Type B pancreatic cell (in vitro differentiated cells): ENCODE measurements around the gene SRRM5. TPM values are rescaled to one million over a fixed set of nuclear protein-coding genes. Genes with fewer than 3 reads are reported as not detected.
A peak's percentile ranks its signal among the peaks of the same experiment; 100 is the strongest.
"Not testable (repeated sequence)": the region's sequence is repeated elsewhere in the genome, so short reads cannot be mapped to it uniquely, and the experiment has no call there.

Source experiments
- DNase-seq: peaks from one replicate; pipeline ENCODE4 v3.0.0; 2021; ENCODE audit warnings: mixed read lengths; ENCODE audit not compliant: unreplicated experiment; ENCODE audit errors: extremely low spot score
- H3K27ac Mint-ChIP-seq: 2 replicates; pipeline ENCODE4 v1.8.0; 2021; ENCODE audit warnings: mild to moderate bottlenecking, mixed read lengths
- H3K27me3 Mint-ChIP-seq: 2 replicates; pipeline ENCODE4 v1.8.0; 2021; ENCODE audit warnings: mixed read lengths
- H3K36me3 Mint-ChIP-seq: 2 replicates; pipeline ENCODE4 v1.8.0; 2021; ENCODE audit warnings: mixed read lengths
- H3K4me1 Mint-ChIP-seq: one replicate; pipeline ENCODE4 v1.8.0; 2021; ENCODE audit warnings: mixed read lengths; ENCODE audit not compliant: unreplicated experiment
- H3K4me3 Mint-ChIP-seq: 2 replicates; pipeline ENCODE4 v1.8.0; 2021; ENCODE audit warnings: mild to moderate bottlenecking, mixed read lengths
- H3K9me3 Mint-ChIP-seq: 2 replicates; pipeline ENCODE4 v1.8.0; 2021; ENCODE audit warnings: mixed read lengths
- CTCF ChIP-seq: fragments of 200-600 bp; sonication (generic); conservative IDR thresholded peaks from 2 replicates; pipeline ENCODE4 v1.5.0; 2021; ENCODE audit warnings: antibody characterized with exemption, mild to moderate bottlenecking
- total RNA-seq: library from RNA; stranded (reverse); gene quantifications from 2 replicates; pipeline ENCODE4 v1.2.1, GENCODE V29; 2021; ENCODE audit warnings: low replicate concordance

SRRM5 gene
- total RNA-seq, 1 donor from 2014 or later, result 0.56 TPM

DNA sequence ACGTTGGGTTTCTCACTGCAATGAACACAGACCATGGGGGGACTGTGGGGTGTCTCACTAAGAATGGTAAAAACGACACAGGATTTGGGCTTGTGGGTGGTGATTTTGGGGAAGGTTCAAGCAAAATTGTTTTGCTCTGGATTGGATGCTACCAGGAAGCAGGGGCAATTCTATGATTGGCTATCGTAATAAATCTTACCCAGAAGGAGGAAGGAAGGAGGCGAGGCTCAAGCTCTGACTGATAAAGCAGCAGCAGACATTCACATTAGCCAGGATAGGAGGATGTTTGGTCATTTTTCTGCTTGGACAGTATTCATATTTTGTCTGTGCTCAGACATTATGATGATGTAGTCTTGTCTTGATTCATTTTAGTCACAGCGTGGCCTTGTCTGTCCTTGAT, 14.0 kb upstream of the SRRM5 start:
- Mint-ChIP-seq H3K9me3 (no peaks in the 10 kb centered on the region), H3K36me3 (peaks cover 11% of the 10 kb centered on the region), H3K4me1 (peaks cover 26% of the 10 kb centered on the region), H3K4me3 (peak overlapping the region; percentile 98), H3K27ac (peak overlapping the region; percentile 98), H3K27me3 (peaks cover 2% of the 10 kb centered on the region)
- no peak for DNase-seq
- TF ChIP-seq CTCF, result no peak

GRCh38 chr19:43598445-43599240, 13.2 kb upstream of the SRRM5 start:
- Mint-ChIP-seq H3K27me3 (peaks cover 2% of the 10 kb centered on the region), H3K36me3 (peaks cover 6% of the 10 kb centered on the region), H3K9me3 (no peaks in the 10 kb centered on the region), H3K27ac (peak overlapping the region; percentile 98), H3K4me3 (no peak overlapping the region), H3K4me1 (peaks cover 22% of the 10 kb centered on the region)
- TF ChIP-seq CTCF, result no peak
- no peak for DNase-seq

DNA sequence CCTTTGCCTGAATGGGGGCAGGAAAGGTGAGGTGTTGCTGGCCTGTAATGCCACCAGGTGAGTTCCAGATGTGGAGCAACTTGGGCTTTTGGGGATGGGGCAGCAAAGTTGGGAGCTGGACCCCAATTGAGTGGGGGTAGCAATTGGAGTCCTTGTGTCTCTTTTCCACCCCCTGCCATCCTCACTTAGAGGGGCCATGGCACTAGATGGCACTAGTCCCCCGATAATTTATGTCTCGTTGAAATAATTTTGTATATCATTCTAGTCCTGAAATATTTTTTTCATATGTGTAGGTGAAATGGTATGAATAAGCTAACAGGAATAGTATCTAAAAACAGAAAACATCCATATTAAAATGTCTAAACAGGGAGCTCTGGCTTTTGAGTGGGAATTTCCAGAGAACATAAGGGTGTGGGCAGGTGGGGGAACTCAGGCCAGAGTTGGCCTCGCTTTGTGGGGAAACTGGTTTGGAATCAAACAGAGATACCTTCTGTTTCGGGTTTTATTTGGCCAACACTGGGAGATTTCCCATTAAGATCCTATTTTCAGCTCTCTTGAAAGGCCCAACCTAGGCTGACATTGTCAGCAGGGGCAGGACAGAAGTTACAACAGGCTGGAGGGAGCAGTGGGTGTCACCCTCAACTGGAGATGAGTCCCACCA, 12.1 kb upstream of the SRRM5 start:
- Mint-ChIP-seq H3K4me3 (no peak overlapping the region), H3K27ac (no peak overlapping the region), H3K9me3 (no peaks in the 10 kb centered on the region), H3K27me3 (peaks cover 2% of the 10 kb centered on the region), H3K36me3 (peaks cover 3% of the 10 kb centered on the region), H3K4me1 (peaks cover 18% of the 10 kb centered on the region)
- no peak for DNase-seq
- TF ChIP-seq CTCF, result no peak

- not testable (repeated sequence) for H3K27me3 Mint-ChIP-seq, H3K27ac Mint-ChIP-seq, DNase-seq, H3K9me3 Mint-ChIP-seq, H3K36me3 Mint-ChIP-seq, H3K4me3 Mint-ChIP-seq
- peaks cover 18% of the 10 kb centered on the region for H3K4me1 Mint-ChIP-seq
These were observed 11.6 kb upstream of the SRRM5 start for GRCh38 chr19:43600326-43600725.

- TF ChIP-seq CTCF, result no peak
- Mint-ChIP-seq H3K4me1 (peaks cover 6% of the 10 kb centered on the region), H3K36me3 (peaks cover 9% of the 10 kb centered on the region), H3K9me3 (no peaks in the 10 kb centered on the region), H3K27me3 (no peaks in the 10 kb centered on the region), H3K4me3 (no peak overlapping the region), H3K27ac (no peak overlapping the region)
- no peak for DNase-seq
These were observed 5.9 kb upstream of the SRRM5 start for GRCh38 chr19:43605875-43606568.
